ENCODE measurements around the gene CAMK1D. TPM values are rescaled to one million over a fixed set of nuclear protein-coding genes. Genes with fewer than 3 reads are reported as not detected.

The CAMK1D gene
- total RNA-seq, 2 experiments from 2014 or later = 19.0 to 25.6 TPM

- DNase-seq (ENCODE audit: low spot score) = no peak
- BruUV-seq (replicated peaks) = no TSS peak
- Histone ChIP-seq H3K4me1 (ENCODE audit: insufficient read depth, low read length, poor library complexity, severe bottlenecking) (peaks cover 57% of the 10 kb centered on the region), H3K9me3 (ENCODE audit: low read length) (no peaks in the 10 kb centered on the region), H3K4me2 (ENCODE audit: low read length) (peak overlapping the region; percentile 71), H3K36me3 (ENCODE audit: insufficient read depth, low read length) (no peaks in the 10 kb centered on the region), H3K4me3 (ENCODE audit: low read depth, low read length, poor library complexity, severe bottlenecking) (peak overlapping the region; percentile 84), H3K9me2 (ENCODE audit: insufficient read depth, low read length) (no peaks in the 10 kb centered on the region), H3K27ac (ENCODE audit: low read depth, low read length, poor library complexity, severe bottlenecking) (peak overlapping the region; percentile 80), H3K79me2 (ENCODE audit: insufficient read depth, low read depth, low read length) (peaks cover 31% of the 10 kb centered on the region), H2AFZ (ENCODE audit: low read length) (peak overlapping the region; percentile 61; the same call in 1 of the 2 replicates), H4K20me1 (ENCODE audit: insufficient read depth, low read length) (peaks cover 9% of the 10 kb centered on the region)
- TF ChIP-seq, protein P1, sequence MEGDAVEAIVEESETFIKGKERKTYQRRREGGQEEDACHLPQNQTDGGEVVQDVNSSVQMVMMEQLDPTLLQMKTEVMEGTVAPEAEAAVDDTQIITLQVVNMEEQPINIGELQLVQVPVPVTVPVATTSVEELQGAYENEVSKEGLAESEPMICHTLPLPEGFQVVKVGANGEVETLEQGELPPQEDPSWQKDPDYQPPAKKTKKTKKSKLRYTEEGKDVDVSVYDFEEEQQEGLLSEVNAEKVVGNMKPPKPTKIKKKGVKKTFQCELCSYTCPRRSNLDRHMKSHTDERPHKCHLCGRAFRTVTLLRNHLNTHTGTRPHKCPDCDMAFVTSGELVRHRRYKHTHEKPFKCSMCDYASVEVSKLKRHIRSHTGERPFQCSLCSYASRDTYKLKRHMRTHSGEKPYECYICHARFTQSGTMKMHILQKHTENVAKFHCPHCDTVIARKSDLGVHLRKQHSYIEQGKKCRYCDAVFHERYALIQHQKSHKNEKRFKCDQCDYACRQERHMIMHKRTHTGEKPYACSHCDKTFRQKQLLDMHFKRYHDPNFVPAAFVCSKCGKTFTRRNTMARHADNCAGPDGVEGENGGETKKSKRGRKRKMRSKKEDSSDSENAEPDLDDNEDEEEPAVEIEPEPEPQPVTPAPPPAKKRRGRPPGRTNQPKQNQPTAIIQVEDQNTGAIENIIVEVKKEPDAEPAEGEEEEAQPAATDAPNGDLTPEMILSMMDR (conservative IDR thresholded peaks at IDR 0.05; ENCODE audit: low read length) = no peak
- no peak for TF ChIP-seq EZH2phosphoT487 (IDR thresholded peaks at IDR 0.05; ENCODE audit: borderline replicate concordance, low read depth, low read length)
- intact Hi-C loops (cut with micrococcal nuclease; ENCODE audit: unreplicated experiment) = loop anchor here (10.0 kb wide), 1 partner anchor 284 kb away; the partner anchor contains the start of gene DHTKD1
- ChIA-PET CTCF (ENCODE audit: unreplicated experiment) (interaction anchor here (0.7 kb wide), 1 partner anchor 84 kb away, joined by 3 read pairs; no protein-coding TSS in a partner anchor), POLR2A (interaction anchor here (0.9 to 2.6 kb wide), 3 partner anchors 8 to 137 kb away, joined by 3 to 12 read pairs (median 7); no protein-coding TSS in a partner anchor)
Observed at GRCh38 chr10:12348294-12348869, 965 bp upstream of the CAMK1D start.

GRCh38 chr10:12349629-12350166 lies 351 bp downstream of the CAMK1D start:
- Histone ChIP-seq H3K79me2 (ENCODE audit: insufficient read depth, low read depth, low read length) (peaks cover 39% of the 10 kb centered on the region), H3K4me2 (ENCODE audit: low read length) (peak overlapping the region; percentile 89), H3K9me2 (ENCODE audit: insufficient read depth, low read length) (no peaks in the 10 kb centered on the region), H4K20me1 (ENCODE audit: insufficient read depth, low read length) (peaks cover 15% of the 10 kb centered on the region), H3K36me3 (ENCODE audit: insufficient read depth, low read length) (no peaks in the 10 kb centered on the region), H3K4me1 (ENCODE audit: insufficient read depth, low read length, poor library complexity, severe bottlenecking) (peaks cover 49% of the 10 kb centered on the region), H3K4me3 (ENCODE audit: low read depth, low read length, poor library complexity, severe bottlenecking) (peak overlapping the region; percentile 84), H3K9me3 (ENCODE audit: low read length) (no peaks in the 10 kb centered on the region), H2AFZ (ENCODE audit: low read length) (peak overlapping the region; percentile 56; the same call in 1 of the 2 replicates), H3K27ac (ENCODE audit: low read depth, low read length, poor library complexity, severe bottlenecking) (peak overlapping the region; percentile 80)
- no peak for TF ChIP-seq EZH2phosphoT487 (IDR thresholded peaks at IDR 0.05; ENCODE audit: borderline replicate concordance, low read depth, low read length)
- TF ChIP-seq, protein P1 (conservative IDR thresholded peaks at IDR 0.05; ENCODE audit: low read length) = no peak
- no TSS peak for BruUV-seq (replicated peaks)
- DNase-seq (ENCODE audit: low spot score) = no peak
- POLR2A ChIA-PET = interaction anchor here (1.1 to 2.6 kb wide), 2 partner anchors 9 to 85 kb away, joined by 3 to 12 read pairs; no protein-coding TSS in a partner anchor
- intact Hi-C loops (cut with micrococcal nuclease; ENCODE audit: unreplicated experiment) = loop anchor here (1.0 to 10.0 kb wide), 3 partner anchors 85 to 285 kb away; partner anchors contain the start of gene DHTKD1
- CTCF ChIA-PET (ENCODE audit: unreplicated experiment) = no interaction called here

Data from OCI-LY7 (cell line).